Measurements from ENCODE around the gene IL3. TPM values are rescaled to one million over a fixed set of nuclear protein-coding genes. Genes with fewer than 3 reads are reported as not detected.

The IL3 gene
- total RNA-seq, 1 donor from 2014 or later = not detected

DNA sequence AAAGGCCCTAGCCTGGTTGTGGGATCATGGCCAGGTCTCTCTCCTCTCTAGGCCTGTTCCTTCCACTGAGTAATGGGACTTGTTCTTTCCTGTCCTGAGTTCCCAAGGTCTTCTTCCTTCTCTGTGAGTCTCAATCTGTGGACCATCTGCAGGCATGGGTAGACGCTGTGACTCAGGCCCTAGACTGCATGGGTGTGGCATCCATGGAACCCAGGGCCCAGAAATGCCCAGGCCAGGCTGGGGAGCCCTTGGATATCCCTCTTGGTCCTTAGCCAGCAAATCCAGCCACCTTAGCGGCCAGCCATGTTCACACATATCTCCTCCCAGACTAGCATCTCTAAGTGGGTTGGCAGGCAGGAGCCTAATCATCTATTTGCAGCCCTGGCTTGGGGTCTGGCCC, 46.7 kb upstream of the IL3 start:
- no peak for DNase-seq (ENCODE audit: low read depth)
- Histone ChIP-seq H3K27me3 (ENCODE audit: control insufficient read depth, insufficient read depth, low read length) (peaks cover 48% of the 10 kb centered on the region), H3K4me3 (ENCODE audit: low read depth, low read length) (no peak overlapping the region), H3K36me3 (ENCODE audit: control insufficient read depth, insufficient read depth, low read length) (no peaks in the 10 kb centered on the region)
- TF ChIP-seq, protein P1, sequence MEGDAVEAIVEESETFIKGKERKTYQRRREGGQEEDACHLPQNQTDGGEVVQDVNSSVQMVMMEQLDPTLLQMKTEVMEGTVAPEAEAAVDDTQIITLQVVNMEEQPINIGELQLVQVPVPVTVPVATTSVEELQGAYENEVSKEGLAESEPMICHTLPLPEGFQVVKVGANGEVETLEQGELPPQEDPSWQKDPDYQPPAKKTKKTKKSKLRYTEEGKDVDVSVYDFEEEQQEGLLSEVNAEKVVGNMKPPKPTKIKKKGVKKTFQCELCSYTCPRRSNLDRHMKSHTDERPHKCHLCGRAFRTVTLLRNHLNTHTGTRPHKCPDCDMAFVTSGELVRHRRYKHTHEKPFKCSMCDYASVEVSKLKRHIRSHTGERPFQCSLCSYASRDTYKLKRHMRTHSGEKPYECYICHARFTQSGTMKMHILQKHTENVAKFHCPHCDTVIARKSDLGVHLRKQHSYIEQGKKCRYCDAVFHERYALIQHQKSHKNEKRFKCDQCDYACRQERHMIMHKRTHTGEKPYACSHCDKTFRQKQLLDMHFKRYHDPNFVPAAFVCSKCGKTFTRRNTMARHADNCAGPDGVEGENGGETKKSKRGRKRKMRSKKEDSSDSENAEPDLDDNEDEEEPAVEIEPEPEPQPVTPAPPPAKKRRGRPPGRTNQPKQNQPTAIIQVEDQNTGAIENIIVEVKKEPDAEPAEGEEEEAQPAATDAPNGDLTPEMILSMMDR (IDR thresholded peaks at IDR 0.05; ENCODE audit: insufficient read depth, low read length, poor library complexity, severe bottlenecking) = no peak

DNA sequence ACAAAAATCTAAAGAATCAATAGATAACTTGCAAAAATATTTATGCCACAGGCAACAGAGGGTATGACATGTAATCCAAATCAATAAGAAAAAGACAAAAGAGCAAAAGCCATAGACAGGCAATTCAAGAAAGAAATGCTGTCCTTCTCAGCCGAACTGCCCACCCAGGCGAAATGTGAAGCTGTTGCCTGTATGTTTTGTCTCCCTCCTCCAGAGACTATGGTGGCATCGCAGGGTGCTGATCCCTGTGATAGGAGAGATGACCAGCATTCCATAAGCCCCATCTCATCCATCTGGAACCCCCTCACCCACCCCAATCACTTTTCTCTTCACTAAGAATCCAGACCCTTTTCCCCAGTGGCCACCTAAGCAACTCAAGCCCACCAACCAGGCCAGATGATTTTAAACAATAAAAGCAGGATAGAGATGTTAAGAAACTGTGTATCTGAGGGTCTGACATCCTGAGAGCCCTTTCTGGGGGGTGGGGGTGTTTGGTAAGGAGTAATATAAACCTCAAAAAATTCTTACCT, 43.7 kb upstream of the IL3 start:
- TF ChIP-seq, protein P1 (IDR thresholded peaks at IDR 0.05; ENCODE audit: insufficient read depth, low read length, poor library complexity, severe bottlenecking) = no peak
- H3K36me3 ChIP-seq (ENCODE audit: control insufficient read depth, insufficient read depth, low read length) = no peaks in the 10 kb centered on the region
- peaks cover 23% of the 10 kb centered on the region for H3K27me3 ChIP-seq (ENCODE audit: control insufficient read depth, insufficient read depth, low read length)

DNA sequence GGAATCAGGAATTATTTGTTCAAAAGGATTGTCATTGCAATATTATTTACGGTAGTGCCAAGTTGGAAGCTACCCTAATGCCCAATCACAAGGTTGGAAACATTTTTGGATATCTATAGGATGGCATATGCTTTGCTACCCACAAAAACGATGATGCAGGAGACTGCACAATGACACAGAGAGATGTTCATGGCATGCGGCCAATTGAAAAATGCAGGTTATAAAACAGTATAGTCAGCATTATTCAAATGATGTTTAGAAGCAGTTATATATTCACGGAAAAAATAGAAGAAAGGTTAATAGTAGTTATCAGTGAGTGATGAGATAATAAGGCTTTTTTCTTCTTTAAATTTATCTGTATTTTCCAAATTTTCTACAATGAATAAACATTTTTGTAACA, 43.1 kb upstream of the IL3 start:
- Histone ChIP-seq H3K36me3 (ENCODE audit: control insufficient read depth, insufficient read depth, low read length) (no peaks in the 10 kb centered on the region), H3K4me3 (ENCODE audit: low read depth, low read length) (no peak overlapping the region), H3K27me3 (ENCODE audit: control insufficient read depth, insufficient read depth, low read length) (peaks cover 18% of the 10 kb centered on the region)
- TF ChIP-seq, protein P1 (IDR thresholded peaks at IDR 0.05; ENCODE audit: insufficient read depth, low read length, poor library complexity, severe bottlenecking) = no peak
- DNase-seq (ENCODE audit: low read depth) = no peak

More for the DNA sequence above, 43.7 kb upstream of the IL3 start:
- DNase-seq (ENCODE audit: low read depth) = no peak
- H3K4me3 ChIP-seq (ENCODE audit: low read depth, low read length) = no peak overlapping the region

DNA sequence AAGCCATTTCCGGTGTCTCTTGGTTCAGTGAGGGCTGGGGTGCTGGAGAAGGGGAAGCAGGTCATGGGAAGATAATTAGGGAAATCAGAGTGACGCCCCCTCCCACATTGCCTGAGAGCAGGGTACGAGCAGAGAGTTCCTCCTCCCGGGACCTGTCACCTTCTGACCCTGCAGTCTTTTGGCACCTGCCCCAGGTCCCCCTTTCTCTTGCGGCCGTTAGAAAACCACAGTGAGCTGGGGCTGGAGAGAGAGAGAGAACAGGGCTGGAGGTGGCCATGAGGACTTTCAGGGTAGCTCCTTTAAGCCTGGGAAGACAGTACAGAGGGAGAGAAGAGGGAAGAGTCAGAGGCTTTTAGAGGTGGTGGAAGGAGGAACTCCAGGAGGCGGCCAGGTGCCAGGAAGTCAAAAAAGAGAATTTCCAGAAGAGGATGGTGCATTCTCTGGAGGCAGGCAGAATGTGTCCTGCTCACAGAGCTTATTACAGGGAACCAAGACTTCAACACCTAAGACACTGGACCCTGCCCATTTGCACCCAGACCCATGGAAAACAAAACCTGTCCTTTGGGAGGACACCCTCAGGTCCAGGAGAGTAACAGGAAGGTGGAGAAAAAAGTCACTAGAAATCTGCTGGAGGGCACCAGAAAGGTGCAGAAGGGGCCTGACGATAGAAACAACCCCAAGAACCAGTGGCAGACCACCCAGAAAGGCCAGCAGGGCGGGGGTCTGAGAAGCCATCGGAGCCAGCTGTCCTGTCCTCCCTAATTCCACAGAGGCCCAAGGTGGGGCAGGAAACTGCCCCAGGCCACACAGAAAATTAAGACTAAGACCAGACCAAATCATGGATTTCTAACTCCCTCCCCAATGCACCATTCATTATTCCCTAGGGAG, 42.5 kb upstream of the IL3 start:
- TF ChIP-seq, protein P1 (IDR thresholded peaks at IDR 0.05; ENCODE audit: insufficient read depth, low read length, poor library complexity, severe bottlenecking) = no peak
- Histone ChIP-seq H3K36me3 (ENCODE audit: control insufficient read depth, insufficient read depth, low read length) (no peaks in the 10 kb centered on the region), H3K4me3 (ENCODE audit: low read depth, low read length) (no peak overlapping the region), H3K27me3 (ENCODE audit: control insufficient read depth, insufficient read depth, low read length) (peaks cover 14% of the 10 kb centered on the region)
- no peak for DNase-seq (ENCODE audit: low read depth)

DNA sequence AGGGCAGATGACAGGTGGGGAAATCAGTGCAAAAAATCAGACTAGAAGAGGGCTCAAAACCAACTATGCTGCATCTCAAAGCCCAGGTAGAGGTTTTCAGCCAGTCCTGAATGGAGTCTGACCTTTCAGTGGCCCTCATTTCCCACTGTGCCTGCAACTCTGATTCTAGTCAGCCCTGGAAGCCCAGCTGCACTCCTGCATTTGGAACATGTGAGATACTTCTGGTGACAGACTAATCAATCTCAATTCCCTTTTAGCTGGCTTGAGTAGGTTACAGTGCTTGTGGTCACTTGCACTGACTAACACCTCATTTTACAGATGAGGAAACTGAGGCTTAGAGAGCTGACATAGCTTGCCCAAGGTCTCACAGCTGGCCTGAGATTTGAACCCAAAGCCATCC, 41.1 kb upstream of the IL3 start:
- no peak for DNase-seq (ENCODE audit: low read depth)
- H3K36me3 ChIP-seq (ENCODE audit: control insufficient read depth, insufficient read depth, low read length) = no peaks in the 10 kb centered on the region
- TF ChIP-seq, protein P1 (IDR thresholded peaks at IDR 0.05; ENCODE audit: insufficient read depth, low read length, poor library complexity, severe bottlenecking) = no peak
- H3K4me3 ChIP-seq (ENCODE audit: low read depth, low read length) = no peak overlapping the region
- H3K27me3 ChIP-seq (ENCODE audit: control insufficient read depth, insufficient read depth, low read length) = peaks cover 14% of the 10 kb centered on the region

Measured in kidney epithelial cell (primary cell).